WTC11 (cell line): ENCODE results near the gene DTNBP1. TPM values are rescaled to one million over a fixed set of nuclear protein-coding genes. Genes with fewer than 3 reads are reported as not detected.

Experiments
- ATAC-seq: fragments of 200-7000 bp; cut with Tn5 transposase; 2 replicates; pipeline ENCODE4 v1.10.0; 2021; ENCODE audit warnings: mild to moderate bottlenecking, moderate library complexity
- CTCF ChIA-PET: fragments of 300-600 bp; sonication (Branson Sonifier 250); formaldehyde crosslinking; loops from one replicate; lab custom pipeline; 2021; ENCODE audit warnings: antibody characterized with exemption; lab: Charles Lee
- POLR2A ChIA-PET: fragments of 350-600 bp; sonication (Branson Sonifier 250); formaldehyde crosslinking; loops from one replicate; lab custom pipeline; 2021; ENCODE audit warnings: antibody characterized with exemption; lab: Charles Lee
- DNase-seq: peaks from one replicate; pipeline ENCODE4 v3.0.0; 2021; ENCODE audit warnings: low spot score
- H3K27ac Mint-ChIP-seq: 2 replicates; pipeline ENCODE4 v1.8.0; 2021; ENCODE audit warnings: mixed read lengths
- H3K27me3 Mint-ChIP-seq: 2 replicates; pipeline ENCODE4 v1.8.0; 2021; ENCODE audit warnings: low read depth, mild to moderate bottlenecking, moderate library complexity, mixed read lengths
- H3K36me3 Mint-ChIP-seq: 2 replicates; pipeline ENCODE4 v1.8.0; 2021; ENCODE audit warnings: mixed read lengths
- H3K4me1 Mint-ChIP-seq: 2 replicates; pipeline ENCODE4 v1.8.0; 2022; ENCODE audit warnings: mixed read lengths
- H3K4me3 Mint-ChIP-seq: 2 replicates; pipeline ENCODE4 v1.8.0; 2021; ENCODE audit warnings: mild to moderate bottlenecking, moderate library complexity, mixed read lengths
- H3K9me3 Mint-ChIP-seq: 2 replicates; pipeline ENCODE4 v1.8.0; 2021; ENCODE audit warnings: mixed read lengths
- CBFB ChIP-seq: sonication (generic); formaldehyde crosslinking; IDR thresholded peaks from 2 replicates; pipeline ENCODE4 v1.8.1; 2022; ENCODE audit warnings: mild to moderate bottlenecking, low read depth, missing genetic modification reagents
- ESRRA ChIP-seq: sonication (generic); formaldehyde crosslinking; IDR thresholded peaks from 2 replicates; pipeline ENCODE4 v1.8.1; 2022; ENCODE audit warnings: mild to moderate bottlenecking, missing genetic modification reagents, borderline replicate concordance
- ETV6 ChIP-seq: sonication (generic); formaldehyde crosslinking; IDR thresholded peaks from 2 replicates; pipeline ENCODE4 v1.8.1; 2022; ENCODE audit warnings: mild to moderate bottlenecking, missing genetic modification reagents
- FOXK1 ChIP-seq: sonication (generic); formaldehyde crosslinking; IDR thresholded peaks from 2 replicates; pipeline ENCODE4 v1.8.0; 2022; ENCODE audit warnings: mild to moderate bottlenecking, moderate library complexity, missing genetic modification reagents
- GRHL2 ChIP-seq: fragments of 250-450 bp; sonication (Bioruptor Pico); IDR thresholded peaks from 2 replicates; pipeline ENCODE4 v1.8.0; 2022; ENCODE audit warnings: mild to moderate bottlenecking, moderate library complexity; ENCODE audit not compliant: insufficient replicate concordance, severe bottlenecking
- GTF2I ChIP-seq: fragments of 250-450 bp; sonication (Bioruptor Pico); conservative IDR thresholded peaks from 2 replicates; pipeline ENCODE4 v1.4.0; 2021; ENCODE audit warnings: mild to moderate bottlenecking
- OVOL2 ChIP-seq: fragments of 250-450 bp; sonication (Bioruptor Pico); IDR thresholded peaks from 2 replicates; pipeline ENCODE4 v1.9.0; 2021; ENCODE audit warnings: mild to moderate bottlenecking, borderline replicate concordance
- PRRX2 ChIP-seq: fragments of 250-450 bp; sonication (Bioruptor Pico); IDR thresholded peaks from 2 replicates; pipeline ENCODE4 v1.8.0; 2021; ENCODE audit warnings: mild to moderate bottlenecking
- RORB ChIP-seq: fragments of 250-450 bp; sonication (Bioruptor Pico); IDR thresholded peaks from 2 replicates; pipeline ENCODE4 v1.9.0; 2021; ENCODE audit warnings: mild to moderate bottlenecking
- SMAD4 ChIP-seq: sonication (generic); formaldehyde crosslinking; IDR thresholded peaks from 2 replicates; pipeline ENCODE4 v1.8.0; 2022; ENCODE audit warnings: mild to moderate bottlenecking, missing genetic modification reagents
- SOX15 ChIP-seq: fragments of 250-450 bp; sonication (Bioruptor Pico); IDR thresholded peaks from 2 replicates; pipeline ENCODE4 v1.9.0; 2021; ENCODE audit warnings: mild to moderate bottlenecking
- TP53 ChIP-seq: sonication (generic); formaldehyde crosslinking; IDR thresholded peaks from 2 replicates; pipeline ENCODE4 v1.8.1; 2023; ENCODE audit warnings: mild to moderate bottlenecking, missing genetic modification reagents
- ZNF121 ChIP-seq: sonication (generic); formaldehyde crosslinking; IDR thresholded peaks from 2 replicates; pipeline ENCODE4 v1.8.0; 2023; ENCODE audit warnings: missing genetic modification reagents
- ZNF396 ChIP-seq: fragments of 250-450 bp; sonication (Bioruptor Pico); IDR thresholded peaks from 2 replicates; pipeline ENCODE4 v1.8.0; 2021; ENCODE audit warnings: mild to moderate bottlenecking, moderate library complexity, borderline replicate concordance
- ZNF423 ChIP-seq: fragments of 250-450 bp; sonication (Bioruptor Pico); IDR thresholded peaks from 2 replicates; pipeline ENCODE4 v2.1.2; 2022; ENCODE audit warnings: mild to moderate bottlenecking, moderate library complexity
- total RNA-seq: library from RNA; stranded (reverse); gene quantifications from 3 replicates; pipeline ENCODE4 v1.2.3, GENCODE V29; 2021
- TF ChIP-seq, protein P1 (sequence below): fragments of 250-450 bp; sonication (Bioruptor Pico); conservative IDR thresholded peaks from 2 replicates; pipeline ENCODE4 v1.9.0; 2021; ENCODE audit warnings: mild to moderate bottlenecking
- TF ChIP-seq, protein P2 (sequence below): fragments of 250-450 bp; sonication (Bioruptor Pico); IDR thresholded peaks from 2 replicates; pipeline ENCODE4 v1.9.0; 2021; ENCODE audit warnings: moderate library complexity, mild to moderate bottlenecking, inconsistent platforms, borderline replicate concordance
- TF ChIP-seq, protein P3 (sequence below): sonication (generic); formaldehyde crosslinking; IDR thresholded peaks from 2 replicates; pipeline ENCODE4 v1.8.1; 2023; ENCODE audit warnings: mild to moderate bottlenecking, missing genetic modification reagents
- TF ChIP-seq, protein P4 (sequence below): sonication (generic); formaldehyde crosslinking; IDR thresholded peaks from 2 replicates; pipeline ENCODE4 v1.8.1; 2022; ENCODE audit warnings: missing genetic modification reagents, borderline replicate concordance
- TF ChIP-seq, protein P5 (sequence below): fragments of 250-450 bp; sonication (Bioruptor Pico); IDR thresholded peaks from 2 replicates; pipeline ENCODE4 v1.8.0; 2021; ENCODE audit warnings: mild to moderate bottlenecking
- TF ChIP-seq, protein P6 (sequence below): sonication (generic); formaldehyde crosslinking; conservative IDR thresholded peaks from 2 replicates; pipeline ENCODE4 v1.8.1; 2022; ENCODE audit warnings: mild to moderate bottlenecking, missing genetic modification reagents
- TF ChIP-seq, protein P7 (sequence below): sonication (generic); formaldehyde crosslinking; IDR thresholded peaks from 2 replicates; pipeline ENCODE4 v1.8.1; 2022; ENCODE audit warnings: mild to moderate bottlenecking, missing genetic modification reagents, moderate library complexity, borderline replicate concordance
- TF ChIP-seq, protein P8 (sequence below): sonication (generic); formaldehyde crosslinking; IDR thresholded peaks from 2 replicates; pipeline ENCODE4 v1.8.0; 2022; ENCODE audit warnings: mild to moderate bottlenecking, missing genetic modification reagents
- TF ChIP-seq, protein P9 (sequence below): sonication (generic); formaldehyde crosslinking; IDR thresholded peaks from 2 replicates; pipeline ENCODE4 v1.8.1; 2022; ENCODE audit warnings: mild to moderate bottlenecking, moderate library complexity, missing genetic modification reagents

DTNBP1 gene
- total RNA-seq, 1 experiment from 2014 or later, result 15.1 TPM

DNA sequence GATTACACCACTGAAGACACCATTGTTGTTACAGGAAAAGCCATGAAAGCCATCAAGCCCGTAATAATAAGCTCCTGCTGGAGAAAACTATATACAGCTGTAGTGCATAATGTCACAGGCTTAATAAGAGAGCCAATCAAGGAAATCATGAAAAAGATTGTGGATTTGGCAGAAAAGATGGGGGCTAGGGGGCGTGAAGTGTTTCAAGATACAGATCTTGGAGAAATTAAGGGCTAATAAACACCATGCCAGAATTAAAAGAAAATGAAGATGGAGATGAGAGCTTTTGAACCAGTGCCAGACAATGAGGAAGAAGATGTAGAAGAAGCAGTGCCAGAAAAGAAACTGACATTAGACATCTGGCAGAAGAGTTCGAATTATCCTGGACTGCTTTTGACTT, 43.2 kb upstream of the DTNBP1 start (continued):
- TF ChIP-seq, protein P1, sequence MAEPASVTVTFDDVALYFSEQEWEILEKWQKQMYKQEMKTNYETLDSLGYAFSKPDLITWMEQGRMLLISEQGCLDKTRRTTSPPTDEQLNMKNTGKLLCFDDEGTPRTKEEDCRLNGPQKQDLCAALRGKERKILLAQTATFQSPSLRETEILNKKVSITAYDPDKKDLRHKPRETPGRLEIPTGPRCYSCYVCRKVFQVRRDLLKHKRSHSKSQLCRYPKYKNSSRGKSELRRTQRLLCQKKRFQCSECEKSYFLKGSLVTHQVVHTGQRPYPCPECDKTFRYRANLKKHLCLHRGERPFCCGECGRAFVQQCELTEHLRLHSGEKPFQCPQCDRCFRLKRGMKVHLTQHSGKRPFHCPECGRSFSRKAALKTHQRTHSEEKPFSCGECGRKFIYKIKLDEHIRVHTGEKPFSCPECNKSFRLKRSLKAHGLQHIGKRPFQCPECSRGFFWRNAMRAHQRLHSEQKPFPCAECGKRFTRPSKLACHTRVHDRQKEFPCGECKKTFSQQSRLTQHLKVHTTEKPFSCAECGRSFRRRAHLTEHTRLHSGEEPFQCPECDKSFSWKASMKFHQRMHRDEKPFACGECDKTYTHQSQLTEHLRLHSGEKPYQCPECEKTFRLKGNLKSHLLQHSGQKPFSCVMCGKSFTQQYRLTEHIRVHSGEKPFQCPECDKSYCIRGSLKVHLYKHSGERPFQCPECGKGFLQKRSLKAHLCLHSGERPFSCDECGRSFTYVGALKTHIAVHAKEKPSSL (CRISPR knock-in tag), result no peak
- TF ChIP-seq, protein P2, sequence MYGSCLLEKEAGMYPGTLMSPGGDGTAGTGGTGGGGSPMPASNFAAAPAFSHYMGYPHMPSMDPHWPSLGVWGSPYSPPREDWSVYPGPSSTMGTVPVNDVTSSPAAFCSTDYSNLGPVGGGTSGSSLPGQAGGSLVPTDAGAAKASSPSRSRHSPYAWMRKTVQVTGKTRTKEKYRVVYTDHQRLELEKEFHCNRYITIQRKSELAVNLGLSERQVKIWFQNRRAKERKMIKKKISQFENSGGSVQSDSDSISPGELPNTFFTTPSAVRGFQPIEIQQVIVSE (CRISPR knock-in tag), result no peak
- TF ChIP-seq, protein P3, sequence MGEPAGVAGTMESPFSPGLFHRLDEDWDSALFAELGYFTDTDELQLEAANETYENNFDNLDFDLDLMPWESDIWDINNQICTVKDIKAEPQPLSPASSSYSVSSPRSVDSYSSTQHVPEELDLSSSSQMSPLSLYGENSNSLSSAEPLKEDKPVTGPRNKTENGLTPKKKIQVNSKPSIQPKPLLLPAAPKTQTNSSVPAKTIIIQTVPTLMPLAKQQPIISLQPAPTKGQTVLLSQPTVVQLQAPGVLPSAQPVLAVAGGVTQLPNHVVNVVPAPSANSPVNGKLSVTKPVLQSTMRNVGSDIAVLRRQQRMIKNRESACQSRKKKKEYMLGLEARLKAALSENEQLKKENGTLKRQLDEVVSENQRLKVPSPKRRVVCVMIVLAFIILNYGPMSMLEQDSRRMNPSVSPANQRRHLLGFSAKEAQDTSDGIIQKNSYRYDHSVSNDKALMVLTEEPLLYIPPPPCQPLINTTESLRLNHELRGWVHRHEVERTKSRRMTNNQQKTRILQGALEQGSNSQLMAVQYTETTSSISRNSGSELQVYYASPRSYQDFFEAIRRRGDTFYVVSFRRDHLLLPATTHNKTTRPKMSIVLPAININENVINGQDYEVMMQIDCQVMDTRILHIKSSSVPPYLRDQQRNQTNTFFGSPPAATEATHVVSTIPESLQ (CRISPR knock-in tag), result no peak
- TF ChIP-seq GRHL2, result no peak
- TF ChIP-seq ESRRA (CRISPR knock-in tag), result no peak
- TF ChIP-seq ETV6 (CRISPR knock-in tag), result no peak
- TF ChIP-seq, protein P4, sequence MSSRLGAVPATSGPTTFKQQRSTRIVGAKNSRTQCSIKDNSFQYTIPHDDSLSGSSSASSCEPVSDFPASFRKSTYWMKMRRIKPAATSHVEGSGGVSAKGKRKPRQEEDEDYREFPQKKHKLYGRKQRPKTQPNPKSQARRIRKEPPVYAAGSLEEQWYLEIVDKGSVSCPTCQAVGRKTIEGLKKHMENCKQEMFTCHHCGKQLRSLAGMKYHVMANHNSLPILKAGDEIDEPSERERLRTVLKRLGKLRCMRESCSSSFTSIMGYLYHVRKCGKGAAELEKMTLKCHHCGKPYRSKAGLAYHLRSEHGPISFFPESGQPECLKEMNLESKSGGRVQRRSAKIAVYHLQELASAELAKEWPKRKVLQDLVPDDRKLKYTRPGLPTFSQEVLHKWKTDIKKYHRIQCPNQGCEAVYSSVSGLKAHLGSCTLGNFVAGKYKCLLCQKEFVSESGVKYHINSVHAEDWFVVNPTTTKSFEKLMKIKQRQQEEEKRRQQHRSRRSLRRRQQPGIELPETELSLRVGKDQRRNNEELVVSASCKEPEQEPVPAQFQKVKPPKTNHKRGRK, result no peak
- TF ChIP-seq ZNF121 (CRISPR knock-in tag), result no peak
- TF ChIP-seq ZNF396 (CRISPR knock-in tag), result no peak

DNA sequence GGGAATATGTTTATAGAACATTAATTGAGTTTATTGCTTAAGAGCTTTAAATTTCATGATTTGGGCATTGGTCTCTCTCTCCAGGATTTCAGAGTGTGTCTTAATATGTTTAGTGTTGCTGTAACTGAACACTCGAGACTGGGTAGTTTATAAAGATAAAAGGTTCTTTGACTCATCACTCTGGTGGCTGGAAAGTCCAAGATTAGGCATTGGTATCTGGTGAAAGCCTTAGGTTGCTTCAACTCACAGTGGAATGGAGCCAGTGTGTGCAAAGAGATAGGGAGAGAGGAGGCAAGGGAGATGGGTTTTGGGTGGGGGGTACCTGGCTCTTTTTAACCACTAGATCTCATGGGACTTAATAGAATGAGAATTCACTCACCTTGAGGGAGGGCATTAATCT, 35.6 kb upstream of the DTNBP1 start:
- CTCF ChIA-PET, result no interaction called here
- POLR2A ChIA-PET, result no interaction called here
- H3K9me3 Mint-ChIP-seq, result peaks cover 4% of the 10 kb centered on the region
- ATAC-seq (no peak), DNase-seq (no peak)
- no peak overlapping the region for H3K27ac Mint-ChIP-seq
- H3K4me3 Mint-ChIP-seq, result no peak overlapping the region
- no peaks in the 10 kb centered on the region; the same call in none of the 2 replicates for H3K27me3 Mint-ChIP-seq
- H3K36me3 Mint-ChIP-seq, result peaks cover 2% of the 10 kb centered on the region; the same call in 1 of the 2 replicates
- H3K4me1 Mint-ChIP-seq, result no peaks in the 10 kb centered on the region
- TF ChIP-seq ZNF121 (CRISPR knock-in tag) (no peak), FOXK1 (no peak), OVOL2 (no peak), CBFB (CRISPR knock-in tag) (no peak), PRRX2 (no peak), ZNF423 (no peak), SMAD4 (no peak), GTF2I (CRISPR knock-in tag) (no peak), RORB (CRISPR knock-in tag) (no peak), TP53 (CRISPR knock-in tag) (no peak), SOX15 (CRISPR knock-in tag) (no peak), ZNF396 (CRISPR knock-in tag) (no peak)
- TF ChIP-seq, protein P5, sequence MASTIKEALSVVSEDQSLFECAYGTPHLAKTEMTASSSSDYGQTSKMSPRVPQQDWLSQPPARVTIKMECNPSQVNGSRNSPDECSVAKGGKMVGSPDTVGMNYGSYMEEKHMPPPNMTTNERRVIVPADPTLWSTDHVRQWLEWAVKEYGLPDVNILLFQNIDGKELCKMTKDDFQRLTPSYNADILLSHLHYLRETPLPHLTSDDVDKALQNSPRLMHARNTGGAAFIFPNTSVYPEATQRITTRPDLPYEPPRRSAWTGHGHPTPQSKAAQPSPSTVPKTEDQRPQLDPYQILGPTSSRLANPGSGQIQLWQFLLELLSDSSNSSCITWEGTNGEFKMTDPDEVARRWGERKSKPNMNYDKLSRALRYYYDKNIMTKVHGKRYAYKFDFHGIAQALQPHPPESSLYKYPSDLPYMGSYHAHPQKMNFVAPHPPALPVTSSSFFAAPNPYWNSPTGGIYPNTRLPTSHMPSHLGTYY, result no peak
- TF ChIP-seq, protein P6, sequence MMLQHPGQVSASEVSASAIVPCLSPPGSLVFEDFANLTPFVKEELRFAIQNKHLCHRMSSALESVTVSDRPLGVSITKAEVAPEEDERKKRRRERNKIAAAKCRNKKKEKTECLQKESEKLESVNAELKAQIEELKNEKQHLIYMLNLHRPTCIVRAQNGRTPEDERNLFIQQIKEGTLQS (CRISPR knock-in tag), result no peak
- TF ChIP-seq, protein P7, sequence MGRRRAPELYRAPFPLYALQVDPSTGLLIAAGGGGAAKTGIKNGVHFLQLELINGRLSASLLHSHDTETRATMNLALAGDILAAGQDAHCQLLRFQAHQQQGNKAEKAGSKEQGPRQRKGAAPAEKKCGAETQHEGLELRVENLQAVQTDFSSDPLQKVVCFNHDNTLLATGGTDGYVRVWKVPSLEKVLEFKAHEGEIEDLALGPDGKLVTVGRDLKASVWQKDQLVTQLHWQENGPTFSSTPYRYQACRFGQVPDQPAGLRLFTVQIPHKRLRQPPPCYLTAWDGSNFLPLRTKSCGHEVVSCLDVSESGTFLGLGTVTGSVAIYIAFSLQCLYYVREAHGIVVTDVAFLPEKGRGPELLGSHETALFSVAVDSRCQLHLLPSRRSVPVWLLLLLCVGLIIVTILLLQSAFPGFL, result no peak
- TF ChIP-seq, protein P3 (CRISPR knock-in tag), result no peak
- TF ChIP-seq, protein P8, sequence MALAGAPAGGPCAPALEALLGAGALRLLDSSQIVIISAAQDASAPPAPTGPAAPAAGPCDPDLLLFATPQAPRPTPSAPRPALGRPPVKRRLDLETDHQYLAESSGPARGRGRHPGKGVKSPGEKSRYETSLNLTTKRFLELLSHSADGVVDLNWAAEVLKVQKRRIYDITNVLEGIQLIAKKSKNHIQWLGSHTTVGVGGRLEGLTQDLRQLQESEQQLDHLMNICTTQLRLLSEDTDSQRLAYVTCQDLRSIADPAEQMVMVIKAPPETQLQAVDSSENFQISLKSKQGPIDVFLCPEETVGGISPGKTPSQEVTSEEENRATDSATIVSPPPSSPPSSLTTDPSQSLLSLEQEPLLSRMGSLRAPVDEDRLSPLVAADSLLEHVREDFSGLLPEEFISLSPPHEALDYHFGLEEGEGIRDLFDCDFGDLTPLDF, result no peak
- TF ChIP-seq, protein P9, sequence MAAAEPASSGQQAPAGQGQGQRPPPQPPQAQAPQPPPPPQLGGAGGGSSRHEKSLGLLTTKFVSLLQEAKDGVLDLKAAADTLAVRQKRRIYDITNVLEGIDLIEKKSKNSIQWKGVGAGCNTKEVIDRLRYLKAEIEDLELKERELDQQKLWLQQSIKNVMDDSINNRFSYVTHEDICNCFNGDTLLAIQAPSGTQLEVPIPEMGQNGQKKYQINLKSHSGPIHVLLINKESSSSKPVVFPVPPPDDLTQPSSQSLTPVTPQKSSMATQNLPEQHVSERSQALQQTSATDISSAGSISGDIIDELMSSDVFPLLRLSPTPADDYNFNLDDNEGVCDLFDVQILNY (CRISPR knock-in tag), result no peak
